Trophoblast cell (in vitro differentiated cells and primary cell): ENCODE results near the gene SLC45A3.

ENCODE experiments used
- DNase-seq, 2 donors: peaks; one replicate each; pipeline ENCODE4 v3.0.0-alpha.2; 2016
- H2AFZ ChIP-seq: 2 replicates; pipeline ENCODE4 v1.6.1; 2013; ENCODE audit warnings: low read length, moderate library complexity, mild to moderate bottlenecking; ENCODE audit not compliant: insufficient read depth, poor library complexity
- H2AK5ac ChIP-seq: 2 replicates; pipeline ENCODE4 v1.6.1; 2013; ENCODE audit warnings: mild to moderate bottlenecking, low read length
- H2BK120ac ChIP-seq: 2 replicates; pipeline ENCODE4 v1.6.1; 2013; ENCODE audit warnings: low read length, mild to moderate bottlenecking, moderate library complexity; ENCODE audit not compliant: insufficient read depth, poor library complexity
- H2BK12ac ChIP-seq: 2 replicates; pipeline ENCODE4 v1.6.1; 2013; ENCODE audit warnings: mild to moderate bottlenecking, low read length, moderate library complexity
- H2BK5ac ChIP-seq: 2 replicates; pipeline ENCODE4 v1.6.1; 2013; ENCODE audit warnings: low read length, low read depth, moderate library complexity, mild to moderate bottlenecking; ENCODE audit not compliant: poor library complexity
- H3K14ac ChIP-seq: 2 replicates; pipeline ENCODE4 v1.6.1; 2013; ENCODE audit warnings: mild to moderate bottlenecking, low read length
- H3K18ac ChIP-seq: 2 replicates; pipeline ENCODE4 v1.6.1; 2013; ENCODE audit warnings: mild to moderate bottlenecking, low read length
- H3K23ac ChIP-seq: 2 replicates; pipeline ENCODE4 v1.6.1; 2013; ENCODE audit warnings: low read length
- H3K27ac ChIP-seq: 2 replicates; pipeline ENCODE4 v1.5.1; 2013; ENCODE audit warnings: low read depth, mild to moderate bottlenecking, inconsistent platforms, low read length, moderate library complexity
- H3K27me3 ChIP-seq: 2 replicates; pipeline ENCODE4 v1.6.1; 2013; ENCODE audit warnings: inconsistent platforms, mild to moderate bottlenecking, low read length, moderate library complexity; ENCODE audit not compliant: insufficient read depth
- H3K36me3 ChIP-seq, 2 experiments: 1 replicate in 1 of 2; 2 replicates in 1 of 2; pipeline ENCODE4 v1.6.1; 2013; ENCODE audit warnings: low read length in 2 of 2, mild to moderate bottlenecking in 2 of 2, moderate library complexity in 1 of 2; ENCODE audit not compliant: insufficient read depth in 2 of 2, control insufficient read depth in 1 of 2
- H3K4ac ChIP-seq: 2 replicates; pipeline ENCODE4 v1.6.1; 2013; ENCODE audit warnings: low read depth, mild to moderate bottlenecking, low read length, moderate library complexity
- H3K4me1 ChIP-seq, 2 experiments: 1 replicate in 1 of 2; 2 replicates in 1 of 2; pipeline ENCODE4 v1.6.1; 2013; ENCODE audit warnings: low read length in 2 of 2, mild to moderate bottlenecking in 2 of 2, moderate library complexity in 1 of 2; ENCODE audit not compliant: insufficient read depth in 2 of 2, control insufficient read depth in 1 of 2
- H3K4me2 ChIP-seq: 2 replicates; pipeline ENCODE4 v1.6.1; 2013; ENCODE audit warnings: inconsistent platforms, mild to moderate bottlenecking, low read length, moderate library complexity
- H3K4me3 ChIP-seq: 2 replicates; pipeline ENCODE4 v1.5.1; 2013; ENCODE audit warnings: mild to moderate bottlenecking, low read depth, low read length, inconsistent platforms
- H3K79me1 ChIP-seq: one replicate; pipeline ENCODE4 v1.6.1; 2013; ENCODE audit warnings: low read length
- H3K79me2 ChIP-seq: 2 replicates; pipeline ENCODE4 v1.6.1; 2013; ENCODE audit warnings: low read length, mild to moderate bottlenecking; ENCODE audit not compliant: control insufficient read depth, insufficient read depth, poor library complexity
- H3K9ac ChIP-seq: 2 replicates; pipeline ENCODE4 v1.6.1; 2013; ENCODE audit warnings: mild to moderate bottlenecking, low read length
- H3K9me3 ChIP-seq: 2 replicates; pipeline ENCODE4 v1.6.1; 2013; ENCODE audit warnings: low read depth, mild to moderate bottlenecking, control low read depth, inconsistent platforms, low read length; ENCODE audit not compliant: insufficient read depth
- H4K12ac ChIP-seq: 2 replicates; pipeline ENCODE4 v1.6.1; 2013; ENCODE audit warnings: low read depth, mild to moderate bottlenecking, low read length, moderate library complexity
- H4K8ac ChIP-seq: 2 replicates; pipeline ENCODE4 v1.6.1; 2013; ENCODE audit warnings: low read depth, mild to moderate bottlenecking, low read length, moderate library complexity
- H4K91ac ChIP-seq: one replicate; pipeline ENCODE4 v1.6.1; 2013; ENCODE audit warnings: low read depth, mild to moderate bottlenecking, low read length, moderate library complexity
- WGBS: extraction: QIAGEN DNeasy Blood & Tissue Kit; methylation state at CpG from one replicate; pipeline ENCODE4 v1.1.7; 2013; ENCODE audit warnings: missing lambda C conversion rate; ENCODE audit not compliant: insufficient read length, insufficient coverage; ENCODE audit errors: extremely low coverage; 5-methylcytosine and 5-hydroxymethylcytosine counted together

The SLC45A3 gene

DNA sequence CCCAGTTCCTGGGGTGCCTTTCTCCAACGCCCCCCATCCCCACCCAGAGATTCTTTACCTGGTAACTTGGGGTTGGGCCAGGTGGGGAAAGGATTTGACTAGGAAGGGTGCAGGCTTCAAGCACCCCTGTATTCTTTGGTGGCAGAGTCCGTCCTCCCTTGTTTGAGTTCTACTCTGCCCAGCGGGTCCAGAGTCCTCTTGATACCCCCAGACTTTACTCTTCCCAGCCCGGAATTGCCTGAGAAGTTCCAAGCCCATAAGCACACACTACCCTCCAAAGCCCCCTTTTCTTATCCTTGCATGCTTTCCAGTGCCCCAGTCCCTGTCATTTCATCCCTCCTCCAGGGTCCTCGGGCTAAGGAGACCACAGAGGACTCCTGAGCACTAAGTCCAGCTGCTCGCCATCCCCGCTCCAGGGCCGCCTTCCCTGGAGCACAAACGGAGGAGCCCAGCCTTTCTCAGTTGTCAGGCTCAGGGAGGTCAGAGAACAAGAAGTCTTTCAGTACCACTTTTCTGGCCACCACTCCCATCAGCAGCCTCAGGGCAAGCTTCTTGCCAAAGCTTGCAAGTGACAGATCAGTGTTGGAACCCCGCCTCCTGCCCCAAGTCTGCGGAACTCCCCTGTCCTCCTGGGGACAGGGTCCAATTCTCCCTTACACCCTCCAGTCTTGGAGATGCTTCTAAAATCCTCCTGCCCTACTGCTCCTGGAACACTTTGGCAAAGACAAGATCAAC is 12.2 kb downstream of the SLC45A3 start:
- no peak overlapping the region for H4K8ac ChIP-seq
- H3K4me3 ChIP-seq: no peak overlapping the region
- no peaks in the 10 kb centered on the region for H3K27me3 ChIP-seq
- no peak overlapping the region for H4K12ac ChIP-seq
- H3K14ac ChIP-seq: no peak overlapping the region
- H2BK12ac ChIP-seq: no peak overlapping the region
- no peak for DNase-seq
- no peak overlapping the region for H4K91ac ChIP-seq
- H3K4me2 ChIP-seq: no peak overlapping the region
- H3K36me3 ChIP-seq: no peaks in the 10 kb centered on the region
- H3K79me2 ChIP-seq: no peaks in the 10 kb centered on the region
- H2AFZ ChIP-seq: no peak overlapping the region
- no peak overlapping the region for H3K18ac ChIP-seq
- no peak overlapping the region for H3K4ac ChIP-seq
- H3K23ac ChIP-seq: no peak overlapping the region
- no peak overlapping the region for H3K27ac ChIP-seq
- peaks cover 10 to 13% of the 10 kb centered on the region in 2 experiments for H3K4me1 ChIP-seq
- no peaks in the 10 kb centered on the region for H3K79me1 ChIP-seq
- H2BK5ac ChIP-seq: no peak overlapping the region
- H2AK5ac ChIP-seq: no peak overlapping the region
- WGBS: no CpG with 5 or more reads among the region's 11 CpGs
- no peaks in the 10 kb centered on the region for H3K9me3 ChIP-seq
- H2BK120ac ChIP-seq: no peak overlapping the region
- no peak overlapping the region for H3K9ac ChIP-seq

GRCh38 chr1:205666372-205667166 is 13.7 kb downstream of the SLC45A3 start:
- H2BK5ac ChIP-seq: no peak overlapping the region
- H4K8ac ChIP-seq: no peak overlapping the region
- no peak overlapping the region for H2AFZ ChIP-seq
- H3K4ac ChIP-seq: no peak overlapping the region
- H3K79me1 ChIP-seq: no peaks in the 10 kb centered on the region
- H3K4me3 ChIP-seq: no peak overlapping the region
- no peaks in the 10 kb centered on the region for H3K36me3 ChIP-seq
- no peak overlapping the region for H3K23ac ChIP-seq
- no peak overlapping the region for H2BK12ac ChIP-seq
- H3K79me2 ChIP-seq: no peaks in the 10 kb centered on the region
- no peak overlapping the region for H3K4me2 ChIP-seq
- no peak overlapping the region for H3K18ac ChIP-seq
- no peak overlapping the region for H2AK5ac ChIP-seq
- H3K14ac ChIP-seq: no peak overlapping the region
- H3K9ac ChIP-seq: no peak overlapping the region
- no peak overlapping the region for H2BK120ac ChIP-seq
- no peak overlapping the region for H3K27ac ChIP-seq
- H3K9me3 ChIP-seq: no peaks in the 10 kb centered on the region
- H3K4me1 ChIP-seq: peaks cover 10 to 15% of the 10 kb centered on the region in 2 experiments
- no peaks in the 10 kb centered on the region for H3K27me3 ChIP-seq
- DNase-seq: no peak
- no CpG with 5 or more reads among the region's 6 CpGs for WGBS
- no peak overlapping the region for H4K91ac ChIP-seq
- H4K12ac ChIP-seq: no peak overlapping the region

DNA sequence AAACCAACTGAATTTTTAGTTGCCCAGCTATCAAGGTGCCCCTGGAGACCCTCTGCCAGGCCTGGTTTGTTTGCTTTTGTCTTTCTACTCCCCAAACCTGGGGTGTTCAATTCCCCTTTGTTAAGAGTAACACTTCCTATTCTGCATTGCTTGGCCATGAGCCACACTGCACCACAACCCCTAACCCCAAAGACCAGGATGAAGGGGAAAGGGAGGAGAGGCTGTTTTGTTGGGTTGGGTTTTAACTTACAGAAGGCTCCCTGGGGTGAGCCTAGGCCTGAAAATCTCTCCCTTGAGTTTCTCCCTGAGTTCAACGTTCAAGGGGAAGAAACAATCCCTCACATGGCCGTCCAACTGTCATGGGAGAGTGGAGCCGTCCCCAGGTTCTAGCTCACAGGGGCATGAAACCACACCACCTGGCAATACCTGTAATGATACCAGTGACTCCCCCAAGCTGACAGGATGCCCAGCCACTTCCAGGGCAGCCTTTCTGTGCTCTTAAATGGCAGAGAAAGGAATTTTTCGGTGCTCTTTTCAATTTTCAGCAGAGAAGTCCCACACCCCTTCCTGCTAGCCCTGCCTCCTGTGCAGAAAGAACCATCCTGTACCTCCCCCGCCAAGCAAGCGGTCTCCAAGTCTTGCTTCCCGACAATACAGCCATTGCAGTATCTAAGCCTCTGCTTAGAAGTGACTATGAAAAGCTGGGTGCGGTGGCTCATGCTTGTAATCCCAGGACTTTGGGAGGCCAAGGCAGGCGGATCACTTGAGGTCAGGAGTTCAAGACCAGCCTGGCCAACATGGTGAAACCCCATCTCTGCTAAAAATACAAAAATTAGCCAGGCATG is 14.9 kb downstream of the SLC45A3 start:
- H2AK5ac ChIP-seq: no peak overlapping the region
- no peak overlapping the region for H3K18ac ChIP-seq
- H3K79me1 ChIP-seq: no peaks in the 10 kb centered on the region
- no peak overlapping the region for H2BK120ac ChIP-seq
- no peak overlapping the region for H2BK12ac ChIP-seq
- H2BK5ac ChIP-seq: no peak overlapping the region
- H3K4me1 ChIP-seq: peaks cover 3 to 10% of the 10 kb centered on the region in 2 experiments
- H3K27me3 ChIP-seq: no peaks in the 10 kb centered on the region
- H4K8ac ChIP-seq: no peak overlapping the region
- H3K9ac ChIP-seq: no peak overlapping the region
- WGBS: no CpG with 5 or more reads among the region's 9 CpGs
- no peak overlapping the region for H2AFZ ChIP-seq
- no peak overlapping the region for H4K91ac ChIP-seq
- DNase-seq: no peak
- no peak overlapping the region for H3K4me3 ChIP-seq
- H3K23ac ChIP-seq: no peak overlapping the region
- H3K4me2 ChIP-seq: no peak overlapping the region
- H3K27ac ChIP-seq: no peak overlapping the region
- no peak overlapping the region for H3K4ac ChIP-seq
- H3K79me2 ChIP-seq: no peaks in the 10 kb centered on the region
- no peak overlapping the region for H4K12ac ChIP-seq
- H3K14ac ChIP-seq: no peak overlapping the region
- H3K9me3 ChIP-seq: no peaks in the 10 kb centered on the region
- H3K36me3 ChIP-seq: no peaks in the 10 kb centered on the region

- Histone ChIP-seq H3K4ac (no peak overlapping the region), H3K14ac (no peak overlapping the region)
- WGBS: no CpG with 5 or more reads among the region's 19 CpGs
These were observed 15.8 kb downstream of the SLC45A3 start for GRCh38 chr1:205664399-205665017.

More at GRCh38 chr1:205664399-205665017, 15.8 kb downstream of the SLC45A3 start:
- Histone ChIP-seq H3K27ac (no peak overlapping the region), H3K9ac (no peak overlapping the region), H2BK12ac (no peak overlapping the region), H3K79me1 (no peaks in the 10 kb centered on the region), H4K91ac (no peak overlapping the region), H4K8ac (no peak overlapping the region), H3K9me3 (no peaks in the 10 kb centered on the region), H3K4me1 (peaks cover 3 to 10% of the 10 kb centered on the region in 2 experiments), H3K23ac (no peak overlapping the region), H3K79me2 (no peaks in the 10 kb centered on the region), H3K36me3 (no peaks in the 10 kb centered on the region), H4K12ac (no peak overlapping the region), H3K4me2 (no peak overlapping the region), H3K27me3 (no peaks in the 10 kb centered on the region), H3K18ac (no peak overlapping the region), H2BK5ac (no peak overlapping the region), H3K4me3 (no peak overlapping the region), H2AFZ (no peak overlapping the region), H2AK5ac (no peak overlapping the region), H2BK120ac (no peak overlapping the region)
- DNase-seq: peak; percentile 72 to 82
